ENCODE data around the gene SCRT2. TPM values are rescaled to one million over a fixed set of nuclear protein-coding genes. Genes with fewer than 3 reads are reported as not detected.

Gene SCRT2
- total and polyA plus RNA-seq, 2 donors (not counting 3 experiments of a cell fraction or from before 2014, with no cell fraction given): not detected

- Histone ChIP-seq H3K36me3 (ENCODE audit: control insufficient read depth in 2 of 2, extremely low read depth in 1 of 2, insufficient read depth in 2 of 2, low read length in 2 of 2) (no peaks in the 10 kb centered on the region), H3K27me3 (ENCODE audit: control insufficient read depth in 2 of 2, insufficient read depth in 2 of 2, low read length in 2 of 2) (peaks cover 0 to 3% of the 10 kb centered on the region in 2 experiments), H3K9me1 (replicated peaks; ENCODE audit: control insufficient read depth, extremely low read depth, insufficient read depth, low read length) (no peaks in the 10 kb centered on the region), H3K9ac (replicated peaks; ENCODE audit: extremely low read depth, insufficient read depth, low read length) (no peak overlapping the region), H3K4me2 (ENCODE audit: insufficient read depth, low read length) (no peak overlapping the region), H3K9me3 (replicated peaks; ENCODE audit: control insufficient read depth, insufficient read depth, low read length) (no peaks in the 10 kb centered on the region), H3K79me2 (ENCODE audit: control insufficient read depth, insufficient read depth, low read length) (no peaks in the 10 kb centered on the region), H3K4me1 (ENCODE audit: control insufficient read depth, extremely low read depth, insufficient read depth, low read length) (no peaks in the 10 kb centered on the region), H4K20me1 (replicated peaks; ENCODE audit: control insufficient read depth, extremely low read depth, insufficient read depth, low read length) (no peaks in the 10 kb centered on the region), H2AFZ (ENCODE audit: low read depth, low read length) (no peak overlapping the region), H3K4me3 (replicated peaks in 1 of 3; ENCODE audit: insufficient read depth in 1 of 3, low read depth in 1 of 3, low read length in 3 of 3) (no peak overlapping the region), H3K27ac (ENCODE audit: insufficient read depth, low read depth, low read length) (no peak overlapping the region)
- BruUV-seq (replicated peaks): no TSS peak
- TF ChIP-seq EZH2 (IDR thresholded peaks at IDR 0.05; ENCODE audit: borderline replicate concordance, low read depth, low read length, severe bottlenecking) (no peak), JUN (IDR thresholded peaks at IDR 0.05; ENCODE audit: borderline replicate concordance, insufficient read depth, insufficient read length, low read depth) (no peak), POLR2AphosphoS5 (IDR thresholded peaks at IDR 0.05; ENCODE audit: insufficient read depth, low read depth, low read length) (no peak), MYC (IDR thresholded peaks at IDR 0.05; ENCODE audit: low read depth, low read length) (no peak), CTCF (IDR thresholded peaks at IDR 0.05; ENCODE audit: extremely low read depth in 1 of 2, insufficient read depth in 1 of 2, low read depth in 1 of 2, low read length in 2 of 2) (no peak), FOS (IDR thresholded peaks at IDR 0.05; ENCODE audit: borderline replicate concordance, insufficient read depth, low read length) (no peak), GATA2 (IDR thresholded peaks at IDR 0.05; ENCODE audit: insufficient read depth, insufficient read length, low read depth, low read length) (no peak), POLR2A (IDR thresholded peaks at IDR 0.05; ENCODE audit: low read depth, low read length) (no peak)
- TF ChIP-seq, protein P1, sequence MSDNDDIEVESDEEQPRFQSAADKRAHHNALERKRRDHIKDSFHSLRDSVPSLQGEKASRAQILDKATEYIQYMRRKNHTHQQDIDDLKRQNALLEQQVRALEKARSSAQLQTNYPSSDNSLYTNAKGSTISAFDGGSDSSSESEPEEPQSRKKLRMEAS (IDR thresholded peaks at IDR 0.05; ENCODE audit: insufficient read depth, insufficient read length): no peak
- no peak for FAIRE-seq
- no peak for DNase-seq (ENCODE audit: low read depth, low spot score)
- intact Hi-C loops (cut with micrococcal nuclease): no loop called here
- ChIA-PET CTCF (interaction anchor here (1.3 kb wide), 1 partner anchor 31 kb away, joined by 4 read pairs; no protein-coding TSS in a partner anchor), POLR2A (no interaction called here)
- dilution Hi-C loops (cut with MboI; ENCODE audit: extremely low pct_ligation_motif_present, low sequenced_read_pairs): no loop called here
These were observed 22.2 kb upstream of the SCRT2 start for GRCh38 chr20:697826-698225.

All from endothelial cell of umbilical vein (primary cell).